Hippocampal formation (tissue), 2 donors: ENCODE measurements around the gene CRISPLD2.

Source experiments
- DNase-seq, 2 donors: peaks; one replicate each; lab custom pipeline; 2025; lab: John Stamatoyannopoulos, UW

CRISPLD2 gene

DNA sequence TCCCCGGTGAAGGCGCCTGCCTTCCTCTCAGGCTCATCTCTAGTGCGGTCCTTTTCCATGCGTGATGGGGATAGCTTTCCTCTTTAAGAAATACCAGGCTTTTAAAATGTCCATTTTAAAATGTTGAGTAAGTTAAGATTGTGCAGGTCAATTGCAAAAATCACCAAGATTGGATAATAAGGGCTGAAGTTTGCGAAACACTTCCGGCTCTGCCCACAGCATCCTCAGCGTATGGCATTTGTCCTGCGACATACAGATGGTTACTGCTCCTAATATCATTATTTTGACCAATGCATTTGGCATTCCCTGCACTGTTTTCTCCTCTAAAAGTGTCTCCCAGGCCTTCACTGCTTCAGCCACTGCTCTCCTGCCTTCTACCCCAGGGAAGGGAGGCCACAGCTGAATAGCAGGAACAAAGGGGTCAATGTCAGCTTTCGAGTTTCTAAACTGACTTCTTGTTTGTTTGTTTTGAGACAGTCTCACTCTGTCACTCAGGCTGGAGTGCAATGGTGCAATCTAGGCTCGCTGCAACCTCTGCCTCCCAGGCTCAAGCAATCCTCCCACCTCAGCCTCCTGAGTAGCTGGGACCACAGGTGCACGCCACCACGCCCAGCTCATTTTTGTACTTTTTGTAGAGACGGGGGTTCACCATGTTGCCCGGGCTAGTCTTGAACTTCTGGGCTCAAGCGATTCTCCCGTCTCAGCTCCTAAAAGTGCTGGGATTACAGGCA lies 91.9 kb downstream of the CRISPLD2 start:
- DNase-seq, result no peak

DNA sequence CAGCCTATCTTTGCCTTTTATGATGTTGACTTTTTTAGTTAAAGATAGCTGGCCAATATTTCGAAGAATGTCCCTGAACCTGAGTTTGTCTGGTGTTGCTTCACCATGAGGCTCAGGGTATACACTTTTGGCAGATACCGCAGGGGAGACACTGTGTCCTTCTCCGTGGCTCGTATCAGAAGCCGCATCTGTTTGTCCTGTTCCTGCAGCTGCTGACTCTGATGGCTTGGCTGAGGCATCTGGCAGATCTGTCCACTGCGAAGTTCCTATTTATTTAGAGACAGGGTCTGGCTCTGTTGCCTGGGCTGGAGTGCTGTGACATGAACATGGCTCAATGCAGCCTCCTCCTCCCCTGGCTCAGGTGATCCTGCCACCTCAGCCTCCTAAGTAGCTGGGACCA lies 93.5 kb downstream of the CRISPLD2 start:
- no peak for DNase-seq

DNA sequence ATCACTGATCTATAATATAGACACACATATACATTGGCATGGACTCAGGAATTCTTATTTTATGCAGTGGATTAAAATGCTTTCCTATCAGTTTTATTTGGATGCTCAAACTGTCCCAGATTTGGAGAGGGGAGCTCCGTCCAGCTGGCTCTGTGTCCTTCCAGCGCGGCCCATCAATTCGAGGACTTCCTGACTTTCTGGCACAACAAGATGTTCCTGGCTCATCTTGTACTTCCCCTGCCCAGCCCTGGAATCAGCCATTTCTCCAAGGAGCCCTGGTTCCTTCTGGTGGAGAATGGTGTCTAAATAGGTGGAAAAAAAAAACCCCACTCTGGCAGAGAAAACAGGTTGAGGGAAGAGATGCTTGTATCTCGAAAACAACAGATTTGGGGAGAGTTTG lies 94.5 kb downstream of the CRISPLD2 start:
- DNase-seq, result no peak

DNA sequence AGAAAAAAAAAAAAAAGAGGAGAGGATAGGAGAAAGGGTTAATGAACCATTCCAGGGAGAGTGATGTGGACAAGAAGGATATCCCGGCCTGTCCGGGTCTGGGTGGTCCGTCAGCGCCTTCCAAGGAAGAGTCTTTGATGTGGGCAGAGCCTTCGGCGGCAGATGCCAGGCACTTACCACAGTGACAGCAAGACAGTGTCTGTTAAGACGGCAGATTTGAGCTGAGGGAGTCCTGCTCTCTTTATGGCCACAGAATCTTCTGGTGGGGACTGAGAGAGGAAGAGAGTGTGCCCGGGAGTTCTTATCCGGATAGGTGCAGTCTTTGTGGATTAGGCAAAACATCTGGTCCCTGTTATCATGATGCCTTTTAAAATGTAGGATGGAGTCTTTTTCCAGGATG lies 96.4 kb downstream of the CRISPLD2 start:
- no peak for DNase-seq

DNA sequence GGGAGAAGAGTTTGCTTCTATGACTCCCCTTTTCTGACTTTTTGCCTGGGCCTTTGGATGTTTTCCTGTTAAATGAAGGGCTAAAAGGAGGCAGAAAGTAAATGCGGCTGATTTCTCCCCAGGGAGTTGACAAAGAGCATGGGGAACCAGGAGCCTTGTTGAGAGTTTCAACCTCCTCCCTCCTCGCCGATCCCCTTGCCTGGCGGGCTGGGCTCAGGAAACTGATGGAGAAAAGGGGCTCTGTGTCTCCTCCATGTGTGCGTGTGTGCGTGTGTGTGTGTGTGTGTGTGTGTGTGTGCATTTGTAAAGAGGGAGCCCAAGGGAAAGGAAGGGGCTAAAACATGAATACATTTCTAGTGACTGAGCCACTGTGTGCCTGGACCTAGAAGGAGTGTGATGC lies 97.1 kb downstream of the CRISPLD2 start:
- DNase-seq, result no peak

DNA sequence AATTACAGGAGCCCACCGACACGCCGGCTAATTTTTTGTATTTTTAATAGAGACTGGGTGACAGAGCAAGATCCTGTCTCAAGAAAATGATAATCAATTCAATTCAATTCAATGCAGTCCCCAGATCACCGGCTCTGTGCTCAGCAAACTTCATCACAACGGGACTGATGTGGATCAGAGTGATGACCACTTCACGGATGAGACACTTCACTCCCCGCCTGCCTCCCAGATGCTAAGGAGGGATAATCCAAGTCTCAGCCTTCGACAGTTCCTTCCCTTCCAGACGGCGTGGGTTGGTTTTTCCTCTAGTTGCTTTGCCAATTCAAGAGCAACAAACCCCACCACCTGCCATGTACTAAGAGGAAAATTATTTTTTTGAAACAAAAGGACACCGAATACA lies 97.7 kb downstream of the CRISPLD2 start:
- no peak for DNase-seq

DNA sequence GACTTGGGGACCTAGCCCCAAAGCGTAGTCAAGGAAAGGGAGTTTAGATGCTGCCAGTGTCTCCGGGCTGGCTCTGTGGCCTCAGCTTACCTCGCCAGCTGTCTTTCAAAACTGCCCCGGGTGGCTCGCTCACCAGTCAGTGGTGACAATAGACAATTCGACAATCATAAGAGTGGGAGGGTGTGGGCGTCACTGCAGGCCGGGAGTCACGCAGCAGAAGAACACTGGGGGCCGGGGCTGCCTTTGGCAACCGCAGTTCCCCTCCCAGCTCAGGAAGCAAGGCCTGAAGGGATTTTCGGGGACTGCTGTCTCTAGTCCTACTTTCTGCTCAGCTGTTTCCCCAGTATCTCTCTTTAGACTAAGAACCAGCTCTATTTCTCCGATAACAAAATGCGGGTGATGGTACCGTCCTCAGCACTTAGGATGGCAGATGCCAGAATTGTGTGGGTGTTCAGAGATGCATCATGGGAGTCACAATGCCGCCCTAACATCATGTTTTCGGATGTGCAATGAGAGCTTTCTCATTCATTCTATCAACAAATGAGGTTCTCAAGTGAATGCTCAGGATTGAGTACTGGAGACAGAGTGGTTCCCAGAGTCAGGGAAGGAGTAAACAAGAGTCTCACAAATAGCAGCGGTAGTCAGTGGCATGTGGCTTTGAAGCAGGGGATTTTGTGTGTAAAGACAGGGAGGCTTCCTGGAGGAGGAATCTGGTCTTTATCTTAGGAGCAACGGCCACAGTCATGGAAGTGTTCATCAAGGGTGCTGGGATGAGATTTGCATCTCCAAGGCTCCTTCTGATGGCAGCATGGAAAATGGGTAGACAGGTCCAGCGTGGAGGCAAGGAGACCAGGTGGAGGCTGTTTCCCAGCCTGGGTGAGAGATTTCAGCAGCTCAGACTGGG lies 98.5 kb downstream of the CRISPLD2 start:
- peak in 1 of 2 donors; percentile 47 for DNase-seq

DNA sequence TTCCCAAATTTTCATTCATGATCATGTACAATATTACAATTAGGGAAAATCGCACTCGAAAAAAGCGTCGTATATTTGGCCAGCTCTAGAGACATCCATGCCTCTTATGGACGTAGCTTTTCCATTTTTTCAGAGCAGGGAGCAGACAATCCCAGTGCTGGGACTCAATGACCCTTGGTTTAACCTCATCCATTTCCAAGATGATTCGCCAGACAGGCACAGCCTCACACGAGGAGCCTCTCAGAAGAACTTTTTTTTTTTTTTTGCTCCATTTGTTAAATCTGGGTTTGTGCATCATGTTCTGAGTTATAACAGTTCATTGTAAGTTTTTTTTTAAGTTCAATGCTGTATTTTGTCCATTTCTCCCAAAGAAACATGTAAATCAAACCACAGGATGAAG lies 99.5 kb downstream of the CRISPLD2 start:
- no peak for DNase-seq

DNA sequence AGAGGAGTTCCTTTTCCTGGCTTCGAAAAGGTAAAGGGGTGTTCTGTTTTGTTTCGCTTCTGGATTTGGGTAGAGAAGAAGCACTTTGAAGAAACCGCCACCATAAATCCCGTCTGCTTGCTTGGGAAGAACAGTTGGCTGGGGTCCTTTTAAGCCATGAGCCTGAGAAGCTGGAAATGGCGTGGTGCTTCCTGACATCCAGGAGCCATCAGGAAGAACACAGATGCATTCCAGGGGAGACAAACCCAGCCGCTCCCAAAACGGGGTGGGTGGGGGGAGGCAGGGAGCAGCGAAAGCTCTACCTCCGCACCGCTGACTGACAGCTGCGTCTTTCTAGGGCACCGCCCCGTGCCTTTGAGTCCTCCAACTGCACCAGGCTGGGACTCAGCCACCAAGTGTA lies 99.9 kb downstream of the CRISPLD2 start:
- no peak for DNase-seq

DNA sequence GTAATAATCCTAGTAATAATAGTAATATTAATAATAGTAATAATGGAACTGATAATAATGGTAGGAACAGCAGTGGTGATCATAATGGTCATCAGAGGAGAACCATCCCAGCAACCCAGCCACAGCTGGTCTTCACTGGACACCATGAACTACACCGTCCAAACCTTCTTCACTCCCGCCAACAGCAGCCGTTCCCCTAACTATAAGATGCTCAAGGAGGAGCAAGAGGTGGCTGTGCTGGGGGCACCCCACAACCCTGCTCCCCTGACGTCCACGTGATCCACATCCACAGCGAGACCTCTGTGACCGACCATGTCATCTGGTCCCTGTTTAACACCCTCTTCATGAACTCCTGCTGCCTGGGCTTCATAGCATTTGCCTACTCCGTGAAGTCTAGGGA lies 100.5 kb downstream of the CRISPLD2 start:
- DNase-seq, result no peak

DNA sequence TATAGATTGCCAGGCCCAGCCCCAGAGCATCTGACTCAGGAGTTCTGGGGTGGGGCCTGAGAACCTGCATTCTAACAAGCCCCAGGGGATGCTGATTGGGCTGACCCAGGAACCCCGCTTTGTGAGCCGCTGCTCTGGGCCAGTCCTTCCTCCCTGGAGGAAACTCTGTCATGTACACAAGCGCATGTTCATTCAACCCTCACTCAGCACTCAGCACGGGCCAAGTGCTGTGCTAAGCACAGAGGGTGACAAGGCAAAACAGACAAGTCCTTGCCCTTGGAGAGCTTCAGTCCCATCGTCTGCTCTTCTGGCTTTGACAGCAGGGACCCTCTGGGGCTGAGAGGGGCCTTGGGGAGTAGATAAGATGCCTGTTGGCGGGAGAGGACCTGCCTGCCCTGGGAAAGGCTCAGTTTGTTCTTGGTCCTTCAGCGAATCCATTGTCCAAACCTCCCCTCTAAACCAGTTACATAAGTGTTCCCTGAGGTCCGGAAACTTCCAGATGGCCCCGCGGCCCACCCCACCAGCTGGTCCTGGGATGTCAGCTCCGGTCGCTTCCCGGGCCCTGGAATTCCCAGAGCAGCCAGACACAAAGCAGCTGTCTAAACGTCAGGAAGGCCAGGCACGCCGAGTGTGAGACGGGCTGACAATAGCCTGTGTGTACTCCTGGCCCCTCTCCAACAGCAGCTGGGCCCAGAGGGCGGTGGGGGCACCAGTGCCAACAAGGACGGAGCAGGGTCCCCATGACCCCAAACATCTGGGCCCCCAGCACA lies 102.8 kb downstream of the CRISPLD2 start:
- DNase-seq, result peak; percentile 24 to 57

DNA sequence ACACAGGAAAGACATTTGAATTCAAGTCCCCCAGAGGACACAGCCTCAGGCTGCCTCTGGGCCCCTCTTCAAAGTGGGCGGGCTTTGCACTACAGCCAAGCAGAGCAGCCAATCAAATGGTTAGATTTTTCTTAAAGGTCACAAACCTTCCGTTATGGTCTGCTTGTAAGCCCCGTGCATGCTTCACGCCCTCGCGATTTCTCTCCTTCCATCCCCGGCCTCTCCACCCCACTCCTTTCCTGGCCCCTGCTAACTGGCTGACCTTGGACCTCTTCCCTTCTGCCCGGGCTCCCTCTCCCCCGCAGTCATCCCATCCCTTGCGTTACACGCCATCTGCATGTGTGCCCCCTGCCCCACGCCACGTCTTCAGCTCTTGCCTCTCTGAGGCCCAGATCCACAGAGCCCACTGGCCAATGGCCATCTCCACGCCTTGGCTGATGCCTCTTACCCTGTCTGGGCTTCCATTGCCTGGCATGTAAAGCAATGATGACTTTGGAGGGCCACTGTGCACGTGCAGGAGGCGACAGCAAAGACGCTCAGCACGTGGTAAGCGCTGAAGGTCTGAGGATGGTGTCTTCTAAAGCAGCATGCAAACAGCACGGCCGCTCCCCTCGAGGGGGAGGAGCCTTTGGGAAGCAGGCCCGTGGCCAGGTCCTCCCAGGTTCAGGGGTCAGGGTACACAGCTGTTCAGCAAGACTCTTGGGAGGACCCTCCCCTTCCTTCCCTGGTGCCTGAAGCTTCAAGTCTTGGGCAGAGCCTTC lies 104.7 kb downstream of the CRISPLD2 start:
- DNase-seq, result no peak

DNA sequence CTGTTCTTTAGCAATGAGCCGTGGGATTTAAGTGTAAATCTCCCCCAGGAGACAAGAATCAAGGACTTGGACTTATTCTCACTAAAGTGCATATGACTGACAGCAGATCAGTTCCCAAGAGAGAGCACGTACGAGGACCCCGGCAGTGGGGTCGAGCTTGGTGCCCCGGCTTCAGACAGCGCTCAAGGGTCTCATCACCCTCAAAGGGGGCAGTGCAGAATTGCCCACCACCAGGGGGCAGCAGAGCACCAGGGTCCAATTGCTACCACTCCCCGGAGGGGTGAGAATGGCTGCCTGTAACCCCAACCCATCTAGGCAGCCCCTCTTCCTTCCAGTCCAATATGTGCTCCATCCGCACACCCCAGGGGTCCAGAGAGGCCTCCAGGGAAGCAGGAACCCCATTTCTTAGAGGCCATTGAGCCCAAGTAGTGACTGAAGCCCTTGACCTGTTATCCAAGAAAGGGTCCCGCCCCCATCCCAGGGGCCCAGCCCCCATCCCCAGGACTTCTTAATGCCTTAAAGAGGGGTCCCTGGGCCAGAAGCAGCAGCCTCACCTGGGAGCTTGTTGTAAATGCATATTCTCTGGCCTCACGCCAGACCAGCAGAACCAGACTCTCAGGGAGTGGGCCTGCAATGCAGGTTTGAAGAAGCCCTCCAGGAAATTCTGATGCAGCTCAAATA lies 105.4 kb downstream of the CRISPLD2 start:
- peak in 1 of 2 donors; percentile 30 for DNase-seq

DNA sequence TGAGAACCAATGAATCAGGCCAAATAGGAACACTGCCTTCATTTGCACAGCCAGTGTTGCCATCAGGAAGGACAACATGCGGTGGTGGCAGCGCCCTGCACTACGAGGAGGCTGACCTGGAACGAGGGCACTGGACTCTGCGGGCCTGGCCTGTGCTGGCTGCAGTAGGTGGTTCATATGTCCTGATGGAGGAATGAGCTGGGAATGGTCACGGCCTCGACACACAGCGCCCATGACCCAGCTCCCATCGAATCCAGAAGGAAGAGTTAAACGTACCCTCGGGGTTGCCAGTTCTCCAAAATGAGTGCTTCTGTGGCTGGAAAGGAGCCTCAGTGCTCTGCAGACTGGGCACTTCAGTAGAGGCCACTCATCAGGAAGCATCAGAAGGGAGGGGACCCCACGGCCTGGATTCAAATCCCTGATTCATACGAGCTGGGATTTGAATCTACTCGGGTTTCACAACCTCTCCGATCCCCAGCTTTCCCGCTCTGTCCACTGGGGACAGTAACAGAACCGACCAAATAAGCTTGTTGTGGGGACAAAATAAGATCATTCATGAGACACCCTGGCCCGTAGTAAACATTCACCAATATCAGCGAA lies 106.1 kb downstream of the CRISPLD2 start:
- no peak for DNase-seq

DNA sequence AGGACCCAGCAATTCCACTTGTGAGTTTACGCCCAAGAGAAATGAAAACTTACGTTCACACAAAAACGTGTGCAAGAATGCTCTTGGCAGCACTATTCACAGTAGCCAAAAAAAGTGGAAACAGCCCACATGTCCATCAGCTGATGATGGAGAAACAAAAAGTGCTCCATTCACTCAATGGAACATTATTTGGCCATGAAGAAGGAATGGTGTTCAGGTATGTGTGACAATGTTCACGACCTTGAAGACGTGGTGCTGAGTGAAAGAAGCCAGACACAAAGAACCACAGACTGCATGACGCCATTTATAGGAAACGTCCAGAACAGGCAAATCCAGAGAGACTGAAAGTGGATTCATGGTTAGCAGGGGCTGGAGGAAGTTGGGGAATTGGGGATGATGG lies 106.7 kb downstream of the CRISPLD2 start:
- no peak for DNase-seq

DNA sequence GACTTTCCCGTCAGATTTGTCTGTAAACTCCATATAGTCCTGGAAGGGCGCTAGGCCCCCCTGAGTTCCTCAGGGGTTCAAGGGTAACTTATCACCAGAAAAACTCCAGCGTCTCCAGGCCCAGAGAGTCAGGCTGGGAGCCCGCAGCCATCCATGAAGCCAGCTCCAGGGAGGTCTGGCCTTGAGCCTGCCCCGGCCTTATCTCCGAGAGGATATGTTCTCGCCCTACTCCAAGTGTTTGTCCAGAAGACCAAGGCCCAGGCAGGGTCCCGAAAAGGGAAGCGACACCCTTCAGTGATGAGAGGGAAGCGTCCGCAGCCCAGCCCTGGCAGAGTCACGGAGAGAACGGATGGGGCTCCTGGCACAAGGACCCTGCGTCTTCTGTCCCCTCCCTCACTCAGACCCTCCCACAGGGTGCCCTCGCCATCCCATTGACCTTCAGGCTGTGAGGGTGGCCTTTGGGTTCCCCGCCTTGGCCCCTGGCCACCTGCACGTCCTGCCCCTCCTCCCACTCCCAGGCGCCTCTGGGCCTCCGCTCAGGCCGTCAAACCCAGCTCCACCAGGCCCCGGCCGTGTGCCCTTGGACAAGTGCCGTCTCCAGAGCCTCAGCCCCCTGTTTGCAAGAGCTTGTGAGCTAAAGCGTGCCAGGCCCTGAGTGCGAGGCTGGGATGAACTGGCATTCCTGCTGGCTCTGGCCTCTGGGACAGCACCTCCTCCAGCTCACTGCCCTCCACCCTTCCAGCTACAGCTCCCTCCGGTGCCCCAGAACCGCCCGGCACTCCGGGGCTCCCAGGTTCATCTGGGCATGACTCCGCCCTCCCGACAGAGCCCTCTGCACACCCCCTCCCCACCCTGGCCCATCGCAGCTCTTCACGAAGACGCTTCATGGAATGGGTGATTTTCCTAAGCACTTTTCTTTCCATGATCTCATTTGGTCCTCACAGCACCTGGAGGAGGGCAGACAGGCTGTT lies 108.1 kb downstream of the CRISPLD2 start:
- no peak for DNase-seq

DNA sequence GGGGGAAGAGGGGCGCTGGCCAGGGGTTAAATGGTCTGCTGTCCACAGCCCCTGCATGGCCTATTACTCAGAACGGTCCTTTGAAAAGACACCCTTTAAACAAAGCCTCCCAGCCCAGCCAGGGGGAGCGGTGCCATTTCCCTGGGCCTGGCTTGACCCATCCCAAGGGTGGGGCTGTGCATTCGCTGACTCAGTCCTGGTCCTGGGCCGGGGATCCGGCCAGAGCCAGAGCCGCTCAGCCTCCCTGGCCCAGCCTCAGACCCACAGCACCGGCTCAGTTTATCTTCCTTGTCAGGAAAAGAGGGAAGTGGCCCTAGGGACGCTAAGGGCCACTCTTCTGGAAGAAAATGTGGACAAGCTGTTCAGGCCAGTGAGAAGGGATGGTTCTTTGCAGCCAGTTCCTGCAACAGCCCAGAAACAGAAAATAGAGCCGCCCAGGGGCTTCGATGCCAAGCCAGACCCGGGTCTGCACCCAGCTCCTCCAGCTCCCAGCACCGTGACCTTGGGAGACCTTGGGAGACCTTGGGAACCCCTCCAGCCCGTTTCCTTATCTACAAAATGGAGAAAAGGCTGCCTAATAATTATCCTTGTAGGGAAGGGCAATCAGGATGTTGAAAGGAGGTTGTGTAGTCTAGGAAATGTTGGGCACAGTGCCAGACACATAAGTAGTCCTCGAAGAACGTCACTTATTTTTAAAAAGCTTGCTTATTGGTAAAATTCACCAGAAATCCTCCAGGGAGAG lies 109.1 kb downstream of the CRISPLD2 start:
- no peak for DNase-seq

DNA sequence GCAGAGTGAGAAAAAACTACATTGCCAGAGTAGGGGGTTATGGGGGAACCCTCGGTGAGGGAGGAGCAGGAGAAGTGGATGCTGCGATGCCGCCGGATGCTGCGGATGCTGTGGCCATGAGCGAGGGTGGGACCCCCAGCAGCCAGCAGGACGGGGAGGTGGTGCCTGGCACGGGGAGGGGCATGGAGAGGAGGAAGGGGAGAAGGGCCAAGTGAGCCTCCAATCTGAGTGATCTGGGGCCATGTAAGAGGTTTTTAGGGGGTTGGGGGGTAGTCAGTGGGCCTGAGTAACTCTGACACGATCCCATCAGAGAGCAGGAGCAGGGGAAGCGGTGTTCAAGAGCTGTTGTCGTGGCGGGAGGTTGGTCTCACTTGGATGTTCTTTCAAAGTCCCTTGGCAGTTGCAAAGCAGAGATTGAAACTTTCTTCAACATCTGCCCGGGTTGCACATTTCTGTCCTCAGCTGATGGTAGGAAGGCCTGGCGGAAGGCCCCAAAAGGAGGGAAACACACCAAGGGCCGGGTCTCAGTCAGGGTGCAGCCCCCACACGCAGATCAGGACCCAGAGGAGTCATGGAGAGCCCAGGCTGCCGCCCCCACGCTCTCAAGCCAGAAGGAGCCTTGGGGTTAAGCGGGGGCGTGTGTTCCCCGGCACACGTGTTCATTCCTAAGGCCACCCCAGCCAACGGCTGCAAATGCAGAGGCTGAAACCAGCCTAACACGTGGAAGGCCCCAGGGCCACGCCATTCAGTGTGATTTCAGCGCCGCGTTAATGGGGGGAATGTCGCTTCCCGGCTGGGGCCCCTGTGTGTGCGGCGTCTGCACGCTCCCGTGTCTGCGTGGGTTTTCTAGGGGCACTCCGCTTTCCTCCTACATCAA lies 109.9 kb downstream of the CRISPLD2 start:
- DNase-seq, result no peak
